Retinal pigment epithelial cell (primary cell): Measurements from ENCODE around the gene HORMAD2.
A peak's percentile ranks its signal among the peaks of the same experiment; 100 is the strongest.

ENCODE experiments used
- DNase-seq: peaks from one replicate; pipeline ENCODE4 v3.0.0-alpha.2; 2010; ENCODE audit warnings: low read depth
- H3K4me3 ChIP-seq: 2 replicates; pipeline ENCODE4 v1.5.1; 2011; ENCODE audit warnings: mild to moderate bottlenecking, low read length, control low read depth, moderate library complexity
- CTCF ChIP-seq: conservative IDR thresholded peaks from 2 replicates; pipeline ENCODE4 v1.5.1; 2011; ENCODE audit warnings: low read depth, low read length, control low read depth, inconsistent platforms

The HORMAD2 gene

GRCh38 chr22:30208631-30209603 lies 128.7 kb downstream of the HORMAD2 start:
- H3K4me3 ChIP-seq, result no peak overlapping the region
- TF ChIP-seq CTCF, result no peak
- DNase-seq, result no peak

- H3K4me3 ChIP-seq, result no peak overlapping the region
- TF ChIP-seq CTCF, result no peak
- no peak for DNase-seq
These were observed 129.4 kb downstream of the HORMAD2 start for GRCh38 chr22:30209642-30210041.

- no peak for TF ChIP-seq CTCF
- DNase-seq, result peak; percentile 89
- H3K4me3 ChIP-seq, result no peak overlapping the region
These were observed 130.1 kb downstream of the HORMAD2 start for GRCh38 chr22:30210235-30210909.

GRCh38 chr22:30211124-30211820 lies 131.0 kb downstream of the HORMAD2 start:
- no peak for TF ChIP-seq CTCF
- no peak for DNase-seq
- no peak overlapping the region for H3K4me3 ChIP-seq

- H3K4me3 ChIP-seq, result no peak overlapping the region
- peak; percentile 35 for TF ChIP-seq CTCF
- DNase-seq, result peak; percentile 100
These were observed 132.2 kb downstream of the HORMAD2 start for GRCh38 chr22:30212363-30212995.

GRCh38 chr22:30212996-30213441 lies 132.8 kb downstream of the HORMAD2 start:
- DNase-seq, result no peak
- TF ChIP-seq CTCF, result no peak
- no peak overlapping the region for H3K4me3 ChIP-seq
